HUES6 (cell line): ENCODE results near the gene DYRK1B.

Experiments
- H3K27ac ChIP-seq: 2 replicates; pipeline ENCODE4 v1.7.0; 2013; ENCODE audit warnings: low read depth, mild to moderate bottlenecking, low read length, inconsistent platforms
- H3K27me3 ChIP-seq: 2 replicates; pipeline ENCODE4 v1.6.1; 2013; ENCODE audit warnings: low read length; ENCODE audit not compliant: control insufficient read depth, insufficient read depth
- H3K36me3 ChIP-seq: 2 replicates; pipeline ENCODE4 v1.6.1; 2013; ENCODE audit warnings: low read length; ENCODE audit not compliant: control insufficient read depth, insufficient read depth
- H3K4me1 ChIP-seq: 2 replicates; pipeline ENCODE4 v1.6.1; 2013; ENCODE audit warnings: low read length; ENCODE audit not compliant: control insufficient read depth, insufficient read depth
- H3K4me3 ChIP-seq: 2 replicates; pipeline ENCODE4 v1.5.1; 2013; ENCODE audit warnings: low read depth, low read length
- H3K9ac ChIP-seq: one replicate; pipeline ENCODE4 v1.6.1; 2013; ENCODE audit warnings: mild to moderate bottlenecking, low read length
- H3K9me3 ChIP-seq: 2 replicates; pipeline ENCODE4 v1.6.1; 2013; ENCODE audit warnings: low read depth, low read length; ENCODE audit not compliant: control insufficient read depth, insufficient read depth

Gene DYRK1B

GRCh38 chr19:39830406-39830805 lies 3.6 kb downstream of the DYRK1B start:
- Histone ChIP-seq H3K4me1 (peaks cover 3% of the 10 kb centered on the region), H3K4me3 (no peak overlapping the region), H3K27me3 (no peaks in the 10 kb centered on the region), H3K36me3 (peaks cover 41% of the 10 kb centered on the region), H3K27ac (no peak overlapping the region), H3K9ac (no peak overlapping the region), H3K9me3 (no peaks in the 10 kb centered on the region)

GRCh38 chr19:39829702-39830275 lies 4.2 kb downstream of the DYRK1B start:
- Histone ChIP-seq H3K4me3 (no peak overlapping the region), H3K9ac (no peak overlapping the region), H3K36me3 (peaks cover 36% of the 10 kb centered on the region), H3K27me3 (no peaks in the 10 kb centered on the region), H3K9me3 (no peaks in the 10 kb centered on the region), H3K4me1 (peaks cover 5% of the 10 kb centered on the region), H3K27ac (no peak overlapping the region)

GRCh38 chr19:39828654-39829032 lies 5.3 kb downstream of the DYRK1B start:
- H3K9ac ChIP-seq = no peak overlapping the region
- H3K36me3 ChIP-seq = peaks cover 30% of the 10 kb centered on the region
- no peak overlapping the region for H3K27ac ChIP-seq

GRCh38 chr19:39828015-39828653 lies 5.8 kb downstream of the DYRK1B start:
- Histone ChIP-seq H3K4me3 (no peak overlapping the region), H3K4me1 (0 out of 2 replicates have a peak, but pooled peaks cover 3% of the 10 kb centered on the region), H3K36me3 (peaks cover 30% of the 10 kb centered on the region), H3K27ac (no peak overlapping the region), H3K27me3 (no peaks in the 10 kb centered on the region), H3K9me3 (no peaks in the 10 kb centered on the region), H3K9ac (no peak overlapping the region)

More at GRCh38 chr19:39828654-39829032, 5.3 kb downstream of the DYRK1B start:
- Histone ChIP-seq H3K4me1 (0 out of 2 replicates have a peak, but pooled peaks cover 3% of the 10 kb centered on the region), H3K4me3 (no peak overlapping the region), H3K27me3 (no peaks in the 10 kb centered on the region), H3K9me3 (no peaks in the 10 kb centered on the region)

- Histone ChIP-seq H3K4me1 (0 out of 2 replicates have a peak, but pooled peaks cover 3% of the 10 kb centered on the region), H3K9ac (no peak overlapping the region), H3K27ac (no peak overlapping the region), H3K9me3 (no peaks in the 10 kb centered on the region), H3K4me3 (no peak overlapping the region), H3K36me3 (peaks cover 30% of the 10 kb centered on the region), H3K27me3 (no peaks in the 10 kb centered on the region)
These were observed 6.7 kb downstream of the DYRK1B start for GRCh38 chr19:39827216-39827615.

GRCh38 chr19:39826311-39826945 lies 7.5 kb downstream of the DYRK1B start:
- peaks cover 30% of the 10 kb centered on the region for H3K36me3 ChIP-seq
- no peaks in the 10 kb centered on the region for H3K9me3 ChIP-seq
- H3K9ac ChIP-seq = no peak overlapping the region
- H3K27me3 ChIP-seq = no peaks in the 10 kb centered on the region
- no peak overlapping the region for H3K4me3 ChIP-seq
- H3K4me1 ChIP-seq = 0 out of 2 replicates have a peak, but pooled peaks cover 3% of the 10 kb centered on the region
- no peak overlapping the region for H3K27ac ChIP-seq

- 0 out of 2 replicates have a peak, but pooled peaks cover 3% of the 10 kb centered on the region for H3K4me1 ChIP-seq
- no peak overlapping the region for H3K9ac ChIP-seq
- no peaks in the 10 kb centered on the region for H3K27me3 ChIP-seq
- no peaks in the 10 kb centered on the region for H3K9me3 ChIP-seq
- peaks cover 27% of the 10 kb centered on the region for H3K36me3 ChIP-seq
- no peak overlapping the region for H3K27ac ChIP-seq
- H3K4me3 ChIP-seq = no peak overlapping the region
These were observed 8.4 kb downstream of the DYRK1B start for GRCh38 chr19:39825531-39826076.

- 0 out of 2 replicates have a peak, but pooled peaks cover 3% of the 10 kb centered on the region for H3K4me1 ChIP-seq
- H3K27ac ChIP-seq = no peak overlapping the region
- peak overlapping the region; percentile 97 for H3K4me3 ChIP-seq
- H3K27me3 ChIP-seq = no peaks in the 10 kb centered on the region
- peak overlapping the region; percentile 64 for H3K9ac ChIP-seq
- peaks cover 21% of the 10 kb centered on the region for H3K36me3 ChIP-seq
- no peaks in the 10 kb centered on the region for H3K9me3 ChIP-seq
These were observed 8.9 kb downstream of the DYRK1B start for GRCh38 chr19:39825093-39825463.

GRCh38 chr19:39824143-39825092 lies 9.5 kb downstream of the DYRK1B start:
- H3K9ac ChIP-seq = peak overlapping the region; percentile 64
- peak overlapping the region; percentile 38; the same call in 1 of the 2 replicates for H3K27ac ChIP-seq
- no peaks in the 10 kb centered on the region for H3K9me3 ChIP-seq
- H3K4me3 ChIP-seq = peak overlapping the region; percentile 97
- H3K27me3 ChIP-seq = no peaks in the 10 kb centered on the region
- 0 out of 2 replicates have a peak, but pooled peaks cover 3% of the 10 kb centered on the region for H3K4me1 ChIP-seq
- peaks cover 16% of the 10 kb centered on the region; the same call in 1 of the 2 replicates for H3K36me3 ChIP-seq

GRCh38 chr19:39823686-39824085 lies 10.3 kb downstream of the DYRK1B start:
- H3K27ac ChIP-seq = no peak overlapping the region

More at GRCh38 chr19:39823686-39824085, 10.3 kb downstream of the DYRK1B start:
- H3K36me3 ChIP-seq = peaks cover 16% of the 10 kb centered on the region; the same call in 1 of the 2 replicates
- H3K27me3 ChIP-seq = no peaks in the 10 kb centered on the region
- peak overlapping the region; percentile 97 for H3K4me3 ChIP-seq
- H3K9ac ChIP-seq = peak overlapping the region; percentile 64
- H3K9me3 ChIP-seq = no peaks in the 10 kb centered on the region
- H3K4me1 ChIP-seq = 0 out of 2 replicates have a peak, but pooled peaks cover 3% of the 10 kb centered on the region
